ENCODE data around the gene COPRS. TPM values are rescaled to one million over a fixed set of nuclear protein-coding genes. Genes with fewer than 3 reads are reported as not detected.

The COPRS gene, protein sequence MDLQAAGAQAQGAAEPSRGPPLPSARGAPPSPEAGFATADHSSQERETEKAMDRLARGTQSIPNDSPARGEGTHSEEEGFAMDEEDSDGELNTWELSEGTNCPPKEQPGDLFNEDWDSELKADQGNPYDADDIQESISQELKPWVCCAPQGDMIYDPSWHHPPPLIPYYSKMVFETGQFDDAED
- 13.7 TPM for total RNA-seq (ENCODE audit: unreplicated experiment)
- long read RNA-seq, partial matches to known transcripts: 0 of 3 reads
- long read RNA-seq, other reads (novel, unspliced or antisense): 0 of 3 reads

- peak; percentile 90 for DNase-seq
- no peak for TF ChIP-seq CTCF (IDR thresholded peaks at IDR 0.05; ENCODE audit: partially characterized antibody, unreplicated experiment)
- Mint-ChIP-seq H3K27me3 (ENCODE audit: unreplicated experiment) (peaks cover 5% of the 10 kb centered on the region), H3K4me1 (ENCODE audit: low read depth, unreplicated experiment) (peaks cover 9% of the 10 kb centered on the region), H3K27ac (ENCODE audit: unreplicated experiment) (peak within 1 kb of the TSS; percentile 2), H3K36me3 (ENCODE audit: unreplicated experiment) (peaks cover 4% of the 10 kb centered on the region), H3K4me3 (ENCODE audit: unreplicated experiment) (peak within 1 kb of the TSS; percentile 84), H3K9me3 (ENCODE audit: unreplicated experiment) (peaks cover 3% of the 10 kb centered on the region)
Measured at GRCh38 chr17:31858642-31859486, at the start of gene COPRS. COPRS (minus strand) TSS chr17:31859244; CDS start chr17:31859199, 45 bp downstream.

- no peaks in the 10 kb centered on the region for H3K36me3 Mint-ChIP-seq (ENCODE audit: unreplicated experiment)
- H3K9me3 Mint-ChIP-seq (ENCODE audit: unreplicated experiment): no peaks in the 10 kb centered on the region
- H3K4me3 Mint-ChIP-seq (ENCODE audit: unreplicated experiment): no peak overlapping the region
- no peak for TF ChIP-seq CTCF (IDR thresholded peaks at IDR 0.05; ENCODE audit: partially characterized antibody, unreplicated experiment)
- H3K4me1 Mint-ChIP-seq (ENCODE audit: low read depth, unreplicated experiment): no peaks in the 10 kb centered on the region
- DNase-seq: no peak
- H3K27me3 Mint-ChIP-seq (ENCODE audit: unreplicated experiment): no peaks in the 10 kb centered on the region
- H3K27ac Mint-ChIP-seq (ENCODE audit: unreplicated experiment): no peak overlapping the region
Measured at GRCh38 chr17:31908386-31908785, 49.3 kb upstream of the COPRS start.

GRCh38 chr17:31907342-31907962, 48.4 kb upstream of the COPRS start:
- Mint-ChIP-seq H3K27ac (ENCODE audit: unreplicated experiment) (no peak overlapping the region), H3K27me3 (ENCODE audit: unreplicated experiment) (no peaks in the 10 kb centered on the region), H3K9me3 (ENCODE audit: unreplicated experiment) (no peaks in the 10 kb centered on the region), H3K4me3 (ENCODE audit: unreplicated experiment) (no peak overlapping the region), H3K4me1 (ENCODE audit: low read depth, unreplicated experiment) (no peaks in the 10 kb centered on the region), H3K36me3 (ENCODE audit: unreplicated experiment) (no peaks in the 10 kb centered on the region)
- DNase-seq: no peak
- no peak for TF ChIP-seq CTCF (IDR thresholded peaks at IDR 0.05; ENCODE audit: partially characterized antibody, unreplicated experiment)

DNA sequence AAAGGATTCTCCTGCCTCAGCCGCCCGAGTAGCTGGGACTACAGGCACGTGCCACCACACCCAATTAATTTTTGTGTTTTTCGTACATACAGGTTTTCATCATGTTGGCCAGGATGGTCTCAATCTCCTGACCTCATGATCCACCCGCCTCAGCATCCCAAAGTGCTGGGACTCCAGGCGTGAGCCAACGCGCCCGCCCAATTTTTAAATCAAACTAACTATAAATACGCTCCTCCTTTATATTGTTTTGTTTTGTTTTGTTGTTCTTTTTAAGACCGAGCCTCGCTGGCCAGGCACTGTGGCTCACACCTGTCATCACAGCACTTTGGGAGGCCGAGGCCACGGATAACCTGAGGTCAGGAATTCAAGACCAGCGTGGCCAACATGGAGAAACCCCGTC, 44.4 kb upstream of the COPRS start:
- DNase-seq: no peak
- no peaks in the 10 kb centered on the region for H3K27me3 Mint-ChIP-seq (ENCODE audit: unreplicated experiment)
- H3K36me3 Mint-ChIP-seq (ENCODE audit: unreplicated experiment): no peaks in the 10 kb centered on the region
- no peaks in the 10 kb centered on the region for H3K9me3 Mint-ChIP-seq (ENCODE audit: unreplicated experiment)
- no peak for TF ChIP-seq CTCF (IDR thresholded peaks at IDR 0.05; ENCODE audit: partially characterized antibody, unreplicated experiment)
- no peak overlapping the region for H3K27ac Mint-ChIP-seq (ENCODE audit: unreplicated experiment)
- H3K4me3 Mint-ChIP-seq (ENCODE audit: unreplicated experiment): no peak overlapping the region
- no peaks in the 10 kb centered on the region for H3K4me1 Mint-ChIP-seq (ENCODE audit: low read depth, unreplicated experiment)
